SJCRH30 (cell line): ENCODE measurements around the gene SRGAP2. TPM values are rescaled to one million over a fixed set of nuclear protein-coding genes. Genes with fewer than 3 reads are reported as not detected.
"Not testable (repeated sequence)": the region's sequence is repeated elsewhere in the genome, so short reads cannot be mapped to it uniquely, and the experiment has no call there.

ENCODE experiments used
- DNase-seq, 2 experiments: peaks; one replicate each; pipeline ENCODE4 v3.0.0-alpha.2; 2015 to 2020
- H3K27ac ChIP-seq: fragments of 250-450 bp; sonication (Bioruptor Pico); 2 replicates; pipeline ENCODE4 v1.5.1; 2020; ENCODE audit warnings: mild to moderate bottlenecking, moderate library complexity
- H3K27me3 ChIP-seq: fragments of 250-450 bp; sonication (Bioruptor Pico); 2 replicates; pipeline ENCODE4 v1.5.1; 2020; ENCODE audit warnings: mild to moderate bottlenecking, moderate library complexity
- H3K36me3 ChIP-seq: fragments of 250-450 bp; sonication (Bioruptor Pico); 2 replicates; pipeline ENCODE4 v1.5.1; 2020; ENCODE audit warnings: mild to moderate bottlenecking, moderate library complexity
- H3K4me1 ChIP-seq: fragments of 250-450 bp; sonication (Bioruptor Pico); 2 replicates; pipeline ENCODE4 v1.5.1; 2020; ENCODE audit warnings: mild to moderate bottlenecking, moderate library complexity
- H3K4me3 ChIP-seq: fragments of 250-450 bp; sonication (Bioruptor Pico); 2 replicates; pipeline ENCODE4 v1.5.1; 2020; ENCODE audit warnings: mild to moderate bottlenecking, moderate library complexity
- H3K9me3 ChIP-seq: fragments of 250-450 bp; sonication (Bioruptor Pico); replicated peaks from 2 replicates; pipeline ENCODE4 v1.5.1; 2020; ENCODE audit warnings: mild to moderate bottlenecking, moderate library complexity
- total RNA-seq: library from RNA; depleted of rRNA; stranded (reverse); fragments of >200 nt; shearing (Covaris generic); gene quantifications from 2 replicates; pipeline ENCODE4 v1.2.3, GENCODE V29; 2014; rRNA removed

Gene SRGAP2
- 60.7 and 67.7 TPM in 2 replicates for total RNA-seq

DNA sequence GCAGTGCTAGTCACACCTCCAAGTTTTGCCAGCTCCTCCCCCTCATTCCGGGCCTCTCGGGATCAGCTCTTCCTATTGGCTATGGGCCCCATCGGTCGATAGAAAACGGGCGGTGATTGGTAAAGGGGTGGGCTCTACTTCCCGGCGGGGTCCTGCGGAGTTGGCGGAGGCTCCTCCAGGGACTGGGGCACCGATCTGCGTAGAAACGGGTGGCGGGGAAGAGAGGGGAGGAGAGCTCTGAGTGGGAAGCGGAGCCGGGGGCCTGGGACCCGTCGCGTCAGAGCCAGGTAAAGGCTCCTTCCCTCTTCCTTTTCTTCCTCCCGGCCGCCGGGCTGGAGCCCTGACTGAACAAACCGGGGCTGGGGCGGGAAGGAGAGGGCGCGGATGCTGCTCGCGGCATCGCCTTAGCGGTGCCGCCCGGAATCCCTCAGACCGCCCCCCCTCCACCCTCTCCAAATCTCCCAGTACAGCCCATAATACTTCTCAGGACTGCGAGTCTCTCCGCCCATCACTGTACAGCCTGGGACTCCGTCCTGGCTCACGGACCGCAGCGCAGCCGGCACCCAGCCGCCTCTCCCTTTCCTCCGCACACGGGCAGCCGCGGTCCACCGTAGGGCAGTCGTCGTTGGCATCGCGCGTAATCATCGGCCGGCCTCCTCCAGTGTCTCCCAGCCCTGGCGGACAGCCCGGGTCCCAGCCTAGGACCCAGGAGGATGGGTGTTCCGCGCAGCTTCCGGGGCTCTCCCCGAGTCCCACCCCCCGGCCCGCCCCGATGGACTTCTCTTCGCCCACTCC lies at the start of gene SRGAP2:
Gene SRGAP2 (plus strand): TSS at position 178 of the 795 bp plus-strand sequence. CDS start 2,430 bp downstream, outside the sequence.
- H3K4me1 ChIP-seq, H3K27me3 ChIP-seq, H3K27ac ChIP-seq, H3K9me3 ChIP-seq, H3K36me3 ChIP-seq: not testable (repeated sequence)
- DNase-seq, result peak; percentile 74
- H3K4me3 ChIP-seq, result peak within 1 kb of the TSS; percentile 44

DNA sequence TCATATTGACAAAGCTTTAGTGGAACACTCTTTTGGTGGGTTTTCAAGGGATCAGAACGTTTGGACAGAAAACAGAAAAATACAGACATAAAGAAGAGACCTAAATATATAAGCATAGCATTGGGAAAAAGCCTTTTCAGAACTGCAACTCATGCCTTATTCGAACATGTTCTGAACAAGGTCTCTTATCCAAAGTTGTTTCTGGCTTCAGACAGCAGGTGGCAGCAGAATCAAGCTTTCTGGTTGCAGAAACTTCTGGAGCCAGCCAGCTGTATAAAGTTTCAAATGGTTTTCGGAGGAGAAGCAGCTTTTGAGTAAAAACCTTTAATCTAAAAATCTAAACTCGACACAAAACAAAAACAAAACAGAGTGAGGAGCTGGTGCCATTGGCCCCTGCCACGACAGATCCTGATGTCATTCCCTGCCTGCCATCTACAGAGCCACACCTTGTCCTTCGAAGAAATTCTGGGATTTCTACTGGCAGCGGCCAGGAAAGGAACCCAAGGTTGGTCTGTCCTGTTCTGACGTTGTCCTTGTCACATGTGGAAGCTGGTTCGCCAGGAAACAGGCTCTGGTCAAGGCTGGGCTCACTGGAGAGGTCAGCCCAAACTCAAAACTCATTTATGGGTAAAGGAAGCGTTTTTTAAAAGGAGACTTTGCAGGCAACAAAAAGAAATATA lies 35.9 kb upstream of the SRGAP2 start:
- H3K4me3 ChIP-seq, H3K27me3 ChIP-seq, H3K36me3 ChIP-seq, H3K27ac ChIP-seq, H3K4me1 ChIP-seq, DNase-seq, H3K9me3 ChIP-seq: not testable (repeated sequence)

DNA sequence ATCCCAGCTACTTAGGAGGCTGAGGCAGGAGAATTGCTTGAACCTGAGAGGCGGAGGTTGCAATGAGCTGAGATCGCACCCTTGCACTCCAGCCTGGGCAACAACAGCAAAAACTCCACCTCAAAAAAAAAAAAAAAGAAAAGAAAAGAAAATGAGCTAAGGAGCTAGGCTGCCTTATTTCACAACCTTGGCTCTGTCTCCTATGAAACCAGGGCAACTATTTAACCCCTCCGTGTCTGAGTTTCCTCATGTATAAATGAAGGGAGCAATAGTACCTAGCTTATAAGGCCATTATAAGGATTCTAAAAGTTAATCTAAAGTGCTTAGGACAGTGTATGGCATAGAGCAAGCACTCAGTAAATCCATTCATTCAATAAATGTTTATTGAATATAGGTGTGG lies 33.5 kb upstream of the SRGAP2 start:
- not testable (repeated sequence) for H3K4me1 ChIP-seq, DNase-seq, H3K4me3 ChIP-seq, H3K36me3 ChIP-seq, H3K27ac ChIP-seq, H3K9me3 ChIP-seq, H3K27me3 ChIP-seq

- H3K27ac ChIP-seq, H3K27me3 ChIP-seq, H3K4me3 ChIP-seq, H3K36me3 ChIP-seq, H3K4me1 ChIP-seq, H3K9me3 ChIP-seq, DNase-seq: not testable (repeated sequence)
Observed at GRCh38 chr1:206173110-206173719, 30.1 kb upstream of the SRGAP2 start.

- peak; percentile 5 to 33 for DNase-seq
- H3K4me1 ChIP-seq, result not testable (repeated sequence)
Observed at GRCh38 chr1:206174182-206174868, 29.0 kb upstream of the SRGAP2 start.

GRCh38 chr1:206175459-206176113 lies 27.8 kb upstream of the SRGAP2 start:
- DNase-seq, result peak in 1 of 2 experiments; percentile 13
- H3K9me3 ChIP-seq, H3K36me3 ChIP-seq, H3K4me3 ChIP-seq, H3K27me3 ChIP-seq, H3K27ac ChIP-seq, H3K4me1 ChIP-seq: not testable (repeated sequence)

More at GRCh38 chr1:206174182-206174868, 29.0 kb upstream of the SRGAP2 start:
- H3K27me3 ChIP-seq, H3K9me3 ChIP-seq, H3K4me3 ChIP-seq, H3K36me3 ChIP-seq, H3K27ac ChIP-seq: not testable (repeated sequence)

DNA sequence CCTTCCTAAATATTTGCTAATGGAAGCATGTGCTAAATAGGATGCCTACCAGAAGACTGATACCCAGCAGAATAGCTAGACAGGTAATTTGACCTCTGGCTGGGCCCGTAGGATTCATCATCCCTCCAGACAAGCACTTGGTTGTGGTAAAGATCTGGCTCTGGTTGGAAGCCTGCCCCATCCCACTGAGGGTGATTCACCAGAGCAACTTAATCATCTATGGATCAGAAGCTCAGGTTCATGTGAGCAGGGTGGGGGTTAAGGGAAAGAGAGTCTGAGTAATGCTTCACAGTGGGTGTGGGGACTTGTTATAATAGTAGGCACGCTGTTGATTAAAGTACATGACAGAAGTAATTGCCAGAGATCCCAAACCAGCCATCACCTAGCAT lies 27.2 kb upstream of the SRGAP2 start:
- not testable (repeated sequence) for H3K4me1 ChIP-seq, H3K27me3 ChIP-seq, H3K4me3 ChIP-seq, H3K36me3 ChIP-seq, H3K27ac ChIP-seq, H3K9me3 ChIP-seq
- DNase-seq, result peak in 1 of 2 experiments; percentile 24

DNA sequence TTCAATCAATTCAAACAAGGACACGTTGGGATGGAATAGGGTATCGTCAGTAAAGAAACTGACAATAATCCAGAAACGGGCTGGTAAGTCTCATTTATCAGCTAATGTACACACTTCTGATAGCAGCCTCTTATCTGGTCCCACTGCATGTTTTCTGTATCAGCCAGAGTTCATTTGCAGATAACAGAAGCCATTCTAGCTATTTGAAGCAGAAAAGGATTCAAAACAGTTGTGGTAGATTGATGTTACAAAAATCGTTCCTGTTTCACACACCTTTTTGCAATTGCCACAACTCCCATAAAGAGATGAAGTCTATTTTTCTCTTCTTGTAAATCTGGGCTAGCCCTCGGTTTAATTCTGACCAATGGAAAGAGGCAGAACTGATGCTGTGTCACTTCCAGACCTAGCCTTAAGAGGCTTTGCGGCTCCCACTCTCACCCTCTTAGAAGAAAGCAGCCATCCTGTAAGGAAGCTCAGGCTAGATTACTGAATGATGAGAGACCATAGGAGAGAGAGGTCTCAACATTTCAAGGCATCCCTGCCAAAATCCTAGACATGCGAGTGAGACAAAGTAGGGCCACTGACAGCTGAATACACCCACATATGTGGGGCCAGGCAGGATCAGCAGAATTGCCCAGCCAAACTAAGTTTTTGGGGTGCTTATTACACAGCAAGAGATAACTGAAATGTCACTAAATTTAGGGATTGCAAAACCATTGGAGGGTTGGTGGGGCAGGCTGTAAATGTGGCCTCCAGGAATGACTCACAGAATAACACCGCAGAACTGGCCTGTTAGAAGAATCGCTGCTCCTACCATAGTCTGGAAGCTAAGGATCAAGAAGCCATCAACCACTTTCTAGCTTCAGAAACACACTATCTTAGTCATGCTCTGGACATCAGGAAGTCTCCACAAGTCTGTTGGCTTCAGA lies 25.0 kb upstream of the SRGAP2 start:
- not testable (repeated sequence) for H3K9me3 ChIP-seq, DNase-seq, H3K36me3 ChIP-seq, H3K27me3 ChIP-seq, H3K4me3 ChIP-seq, H3K27ac ChIP-seq, H3K4me1 ChIP-seq

DNA sequence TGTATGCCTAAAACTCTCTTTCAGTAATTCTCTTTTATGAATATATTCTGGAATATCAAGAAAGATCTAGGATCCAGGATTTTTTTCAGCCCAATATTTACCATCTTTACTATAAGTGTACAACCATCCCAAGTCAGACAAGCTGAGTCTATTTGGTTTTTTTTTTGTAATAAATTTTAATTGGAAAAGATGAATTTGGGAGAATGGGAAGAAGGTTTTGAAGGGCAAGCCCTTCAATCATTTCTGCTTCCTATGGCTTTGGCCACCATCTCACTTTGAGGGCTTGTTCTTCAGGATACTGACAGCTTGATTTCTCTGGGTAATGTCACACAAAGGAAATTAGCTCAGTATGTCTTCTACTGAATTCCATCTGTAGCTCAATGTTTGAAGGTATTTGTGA lies 23.7 kb upstream of the SRGAP2 start:
- not testable (repeated sequence) for DNase-seq, H3K36me3 ChIP-seq, H3K27me3 ChIP-seq, H3K9me3 ChIP-seq, H3K27ac ChIP-seq, H3K4me1 ChIP-seq, H3K4me3 ChIP-seq

GRCh38 chr1:206182368-206183317 lies 20.7 kb upstream of the SRGAP2 start:
- not testable (repeated sequence) for H3K4me1 ChIP-seq, DNase-seq, H3K27me3 ChIP-seq, H3K27ac ChIP-seq, H3K36me3 ChIP-seq, H3K9me3 ChIP-seq, H3K4me3 ChIP-seq

GRCh38 chr1:206183788-206184187 lies 19.6 kb upstream of the SRGAP2 start:
- not testable (repeated sequence) for DNase-seq, H3K4me3 ChIP-seq, H3K9me3 ChIP-seq, H3K27me3 ChIP-seq, H3K36me3 ChIP-seq, H3K27ac ChIP-seq, H3K4me1 ChIP-seq

- not testable (repeated sequence) for H3K9me3 ChIP-seq, DNase-seq, H3K36me3 ChIP-seq, H3K4me3 ChIP-seq, H3K27ac ChIP-seq, H3K4me1 ChIP-seq, H3K27me3 ChIP-seq
Observed at GRCh38 chr1:206185778-206186177, 17.6 kb upstream of the SRGAP2 start.

DNA sequence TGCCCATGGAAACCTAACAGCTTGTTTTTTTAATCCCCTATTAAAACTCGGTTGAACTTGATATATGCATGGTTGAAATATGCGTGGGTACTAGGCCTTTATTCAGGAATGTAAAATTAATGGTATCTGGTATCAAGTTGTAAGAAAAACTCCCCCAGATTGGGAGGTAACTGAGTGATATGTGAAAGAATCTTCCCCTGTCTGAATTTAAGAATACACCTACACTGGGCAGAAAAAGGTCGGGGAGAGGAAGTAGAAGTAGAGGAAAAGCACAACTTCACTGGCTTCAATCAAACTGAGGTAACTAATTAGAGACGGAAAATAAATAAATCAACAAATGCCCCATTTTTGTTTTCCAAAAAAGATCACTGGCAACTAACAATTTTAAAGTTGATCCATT lies 16.5 kb upstream of the SRGAP2 start:
- not testable (repeated sequence) for H3K27me3 ChIP-seq

More for the DNA sequence above, 16.5 kb upstream of the SRGAP2 start:
- not testable (repeated sequence) for H3K36me3 ChIP-seq, DNase-seq, H3K4me3 ChIP-seq, H3K4me1 ChIP-seq, H3K27ac ChIP-seq, H3K9me3 ChIP-seq
